Measurements from ENCODE around the gene COL7A1.
"Not testable (repeated sequence)": the region's sequence is repeated elsewhere in the genome, so short reads cannot be mapped to it uniquely, and the experiment has no call there.

The COL7A1 gene

GRCh38 chr3:48563382-48563918, 31.7 kb downstream of the COL7A1 start, which contains the start of gene UCN2:
Gene UCN2, minus strand, starts transcription at chr3:48563781. Its CDS starts 657 bp downstream, at chr3:48563124.
- FAIRE-seq, result no peak

- FAIRE-seq, result no peak
Measured at GRCh38 chr3:48562367-48563095, 32.6 kb downstream of the COL7A1 start.

DNA sequence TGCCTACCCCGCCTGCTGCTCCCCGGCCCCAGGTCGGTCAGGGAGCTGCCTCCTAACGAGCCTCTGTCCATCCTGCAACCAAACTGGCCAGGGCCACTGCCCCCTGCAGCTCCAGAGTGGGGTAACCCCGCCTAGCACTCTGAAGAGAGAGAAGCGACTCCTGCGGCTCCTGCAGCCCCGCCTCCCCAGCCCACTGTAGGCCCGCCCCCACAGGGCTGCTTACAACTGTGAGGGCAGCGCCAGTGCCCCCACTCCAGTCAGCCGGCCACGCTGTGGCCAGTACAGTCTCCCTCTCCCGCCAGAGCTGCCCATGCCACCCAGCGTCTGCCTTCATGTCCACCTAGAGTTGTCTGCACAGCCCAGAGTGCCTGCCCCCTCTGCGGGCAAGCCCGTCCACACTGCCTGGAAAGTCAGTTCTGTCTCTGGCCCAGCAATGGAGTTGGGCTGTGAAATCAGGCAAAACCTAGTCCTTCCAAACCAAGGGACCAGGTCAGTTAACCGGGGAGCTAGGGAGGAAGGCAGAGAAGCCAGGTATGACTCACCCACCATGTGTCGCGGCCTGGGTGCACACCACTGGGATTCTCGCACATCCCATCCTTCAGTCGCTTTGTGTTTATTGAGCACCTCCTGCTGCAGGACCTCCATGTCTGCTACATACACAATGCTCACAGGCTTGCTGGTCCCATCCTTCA, 33.9 kb downstream of the COL7A1 start:
- no peak for FAIRE-seq

GRCh38 chr3:48560648-48561018, 34.5 kb downstream of the COL7A1 start:
- no peak for FAIRE-seq

DNA sequence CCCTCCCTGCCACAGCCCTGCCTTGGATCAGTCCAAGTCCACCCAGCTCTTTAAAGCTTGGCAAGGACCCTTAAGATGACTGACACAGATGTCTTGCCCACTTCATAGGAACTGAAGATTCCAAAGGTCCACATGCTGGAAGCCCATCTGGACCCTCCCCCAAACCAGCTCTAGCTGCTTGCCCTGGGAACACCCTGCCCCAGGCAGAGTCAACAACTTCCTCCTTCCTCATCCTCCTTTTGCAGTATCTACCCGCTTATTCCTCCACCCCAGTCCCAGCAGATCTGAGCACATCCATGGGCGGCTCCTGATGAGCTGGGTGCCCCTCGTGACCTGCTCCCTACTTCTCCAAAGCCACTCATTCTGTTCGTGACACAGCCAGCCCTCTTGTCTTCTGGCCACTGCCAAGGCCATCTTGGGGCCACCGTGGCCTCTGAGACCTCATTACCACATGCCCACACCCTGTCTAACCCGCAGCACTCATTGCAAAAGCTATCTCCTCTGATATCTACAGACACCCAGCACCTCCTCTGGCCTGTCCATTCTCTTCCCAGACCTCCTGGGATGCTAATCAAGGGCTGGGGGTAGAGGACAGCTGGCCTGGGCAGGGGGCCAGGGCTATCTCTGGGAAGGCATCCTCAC, 36.5 kb downstream of the COL7A1 start:
- FAIRE-seq, result no peak

DNA sequence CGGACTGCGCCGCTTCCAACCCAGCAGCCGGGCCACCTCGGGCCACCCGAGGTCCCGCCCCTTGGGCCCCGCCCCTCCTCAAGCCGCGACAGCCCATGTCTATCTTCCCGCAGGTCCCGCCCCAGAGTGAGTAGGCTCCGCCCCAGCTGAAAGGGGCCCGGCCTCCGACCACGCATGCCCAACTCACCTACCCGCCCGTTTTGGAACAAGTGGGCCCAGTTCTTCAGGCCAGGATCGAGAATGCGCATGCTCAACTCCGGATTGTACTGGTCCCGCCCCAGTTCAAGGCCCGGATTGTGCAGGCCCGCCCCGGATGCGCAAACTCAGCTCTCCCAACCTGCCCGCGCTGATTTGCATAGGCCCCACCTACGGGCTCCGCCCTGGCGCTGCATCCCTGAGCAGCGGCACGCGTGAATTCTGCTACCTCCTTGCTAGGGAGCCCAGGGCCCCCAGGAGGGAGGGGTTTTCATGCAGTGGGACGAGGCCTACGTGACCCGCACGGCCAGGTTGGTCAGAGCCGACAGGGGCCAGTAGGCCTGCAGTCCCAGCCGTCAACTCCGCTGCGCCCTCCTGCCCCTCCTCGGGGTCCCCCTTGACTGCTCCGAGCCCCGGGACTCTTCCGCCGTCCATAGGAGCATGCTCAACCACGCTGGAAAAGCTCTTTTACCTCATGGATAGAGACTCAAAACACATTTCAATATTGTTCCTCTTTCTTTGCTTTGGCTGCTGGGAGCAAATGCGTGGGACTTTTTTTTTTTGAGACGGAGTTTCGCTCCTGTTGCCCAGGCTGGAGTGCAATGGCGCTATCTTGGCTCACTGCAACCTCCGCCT, 38.1 kb downstream of the COL7A1 start, which contains the start of gene PFKFB4:
Gene PFKFB4 (minus strand): TSS at position 8 of the 831 bp plus-strand sequence. CDS start 26 bp downstream, outside the sequence.
- peak; percentile 93 for FAIRE-seq

DNA sequence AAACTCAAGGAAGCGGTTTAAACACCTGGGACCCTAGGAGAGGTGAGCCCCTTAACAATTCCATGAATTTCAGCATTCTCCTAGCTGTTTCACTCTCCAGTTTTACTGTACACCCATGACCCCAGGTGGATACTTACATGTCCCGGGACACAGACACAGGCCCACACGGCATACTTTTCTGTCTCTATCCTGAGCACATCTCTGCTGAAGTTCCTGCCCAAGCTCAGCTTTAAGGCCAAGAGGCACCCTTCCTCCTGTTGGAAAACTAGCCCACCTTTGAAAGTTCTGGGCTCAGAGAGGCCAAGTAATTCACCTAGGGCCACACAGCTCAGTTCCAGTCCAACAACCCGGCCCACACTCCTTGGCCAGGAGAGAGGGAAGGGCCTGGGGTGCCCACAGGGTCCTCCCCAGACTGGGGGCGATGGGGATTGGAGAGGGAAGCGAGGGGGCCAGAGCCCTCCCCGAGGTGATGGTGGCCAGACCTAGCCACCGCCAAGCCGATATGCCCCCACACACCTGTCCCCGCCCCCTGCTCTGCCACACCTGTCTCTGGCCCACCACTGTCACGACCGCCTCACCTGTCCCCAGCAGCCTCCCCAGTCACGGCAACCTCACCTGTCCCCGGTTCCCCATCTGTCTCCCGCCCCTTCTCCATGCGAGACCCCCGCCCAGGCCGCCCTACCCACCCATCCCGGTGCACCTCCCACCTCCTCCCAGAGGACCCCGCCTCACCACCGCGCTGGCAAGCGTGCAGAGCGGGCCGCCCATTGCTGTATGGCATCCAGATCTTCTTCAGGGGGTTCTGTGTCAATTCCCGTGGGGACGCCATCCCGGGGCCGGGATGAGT, 39.0 kb downstream of the COL7A1 start:
- FAIRE-seq, result no peak

DNA sequence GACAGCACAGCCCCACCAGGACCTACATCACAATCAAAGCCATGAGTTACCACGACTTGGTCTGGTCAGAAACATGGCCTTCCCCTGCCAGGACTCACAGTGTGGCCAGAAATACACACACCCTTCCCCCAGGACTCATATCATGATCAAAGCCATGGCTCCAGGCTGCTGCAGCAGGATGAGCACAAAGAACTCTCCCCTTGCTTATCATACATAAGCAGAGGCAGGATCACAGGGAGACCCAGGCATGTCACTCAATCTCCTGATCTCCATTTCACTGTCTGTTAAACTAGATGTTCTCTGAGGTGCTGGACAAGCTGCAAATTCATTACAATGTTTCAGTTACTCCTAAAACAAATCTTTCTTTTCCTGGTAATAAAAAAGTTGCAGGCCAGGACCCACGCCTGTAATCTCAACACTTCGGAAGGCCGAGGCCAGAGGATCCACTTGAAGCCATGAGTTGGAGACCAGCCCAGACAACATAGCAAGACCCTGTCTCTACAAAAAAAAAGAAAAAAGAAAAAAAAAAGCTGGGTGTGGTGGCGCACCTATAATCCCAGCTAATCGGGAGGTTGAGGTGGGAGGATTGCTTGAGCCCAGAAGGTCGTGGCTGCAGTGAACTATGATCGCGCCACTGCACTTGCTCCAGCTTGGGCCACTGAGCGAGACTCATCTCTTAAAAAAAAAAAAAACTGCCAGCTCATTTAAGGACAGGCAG, 39.7 kb downstream of the COL7A1 start:
- FAIRE-seq, result no peak

DNA sequence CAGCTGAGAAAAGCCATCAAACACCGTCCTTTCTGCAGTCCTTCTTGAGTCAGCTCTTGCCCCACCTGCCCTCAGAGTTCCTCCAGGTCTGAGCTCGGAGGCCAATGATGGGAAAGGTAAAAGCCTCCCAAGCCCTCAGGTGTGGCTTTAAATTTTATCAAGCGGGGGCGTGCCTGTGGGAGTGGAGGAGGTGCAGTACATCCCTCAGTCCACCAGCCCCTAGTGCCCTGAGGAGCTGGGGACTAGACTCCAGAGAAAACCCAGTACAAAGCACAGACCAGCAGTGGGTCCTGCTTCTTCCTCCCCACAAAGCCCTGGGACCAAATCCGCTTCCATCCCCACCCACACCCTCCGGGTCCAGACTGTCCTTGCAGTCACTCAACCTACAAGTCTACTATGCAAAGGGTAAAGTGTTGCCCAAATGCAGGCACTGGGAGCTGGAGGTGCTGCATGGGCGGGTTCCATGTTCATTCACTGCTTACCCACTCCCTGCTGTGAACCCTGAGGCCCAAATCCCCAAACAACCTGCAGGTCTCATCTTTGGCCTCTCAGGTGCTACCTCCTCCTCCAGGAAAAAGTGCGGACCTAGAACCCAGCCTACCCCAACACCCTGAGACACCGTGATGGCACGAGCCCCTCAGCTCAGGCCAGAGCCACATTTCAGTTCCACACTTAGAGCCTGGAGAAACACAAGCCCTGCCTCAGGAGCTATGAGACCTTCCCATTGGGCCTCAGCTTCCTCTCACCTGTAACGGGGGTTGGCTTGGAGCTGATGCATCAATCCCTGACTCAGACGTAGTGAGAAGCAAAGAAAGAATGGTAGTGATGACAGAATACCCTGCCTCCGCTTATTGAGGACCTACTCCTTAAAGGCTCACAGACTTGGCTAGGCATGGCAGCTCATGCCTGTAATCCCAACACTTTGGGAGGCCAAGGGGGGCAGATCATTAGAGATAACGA, 41.0 kb downstream of the COL7A1 start:
- no peak for FAIRE-seq

DNA sequence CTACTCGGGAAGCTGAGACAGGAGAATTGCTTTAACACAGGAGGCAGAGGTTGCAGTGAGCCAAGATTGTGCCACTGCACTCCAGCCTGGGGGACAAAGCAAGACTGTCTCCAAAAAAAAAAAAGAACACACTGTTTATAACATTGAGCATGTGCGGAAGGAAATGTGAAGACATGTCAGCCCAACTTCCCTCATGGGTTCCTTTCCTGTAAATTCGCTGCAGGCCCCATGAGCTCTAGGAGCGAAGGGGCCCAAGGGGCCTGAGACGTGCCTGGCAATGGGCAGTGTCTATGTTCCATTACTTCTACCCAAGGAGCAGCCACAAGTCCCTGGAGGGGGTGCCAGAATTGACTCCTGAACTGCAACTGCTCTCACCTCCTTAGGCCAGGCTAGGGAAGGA, 41.8 kb downstream of the COL7A1 start:
- FAIRE-seq, result no peak

- FAIRE-seq, result no peak
Measured at GRCh38 chr3:48552111-48552951, 42.8 kb downstream of the COL7A1 start.

- not testable (repeated sequence) for FAIRE-seq
Measured at GRCh38 chr3:48551651-48552050, 43.5 kb downstream of the COL7A1 start.

DNA sequence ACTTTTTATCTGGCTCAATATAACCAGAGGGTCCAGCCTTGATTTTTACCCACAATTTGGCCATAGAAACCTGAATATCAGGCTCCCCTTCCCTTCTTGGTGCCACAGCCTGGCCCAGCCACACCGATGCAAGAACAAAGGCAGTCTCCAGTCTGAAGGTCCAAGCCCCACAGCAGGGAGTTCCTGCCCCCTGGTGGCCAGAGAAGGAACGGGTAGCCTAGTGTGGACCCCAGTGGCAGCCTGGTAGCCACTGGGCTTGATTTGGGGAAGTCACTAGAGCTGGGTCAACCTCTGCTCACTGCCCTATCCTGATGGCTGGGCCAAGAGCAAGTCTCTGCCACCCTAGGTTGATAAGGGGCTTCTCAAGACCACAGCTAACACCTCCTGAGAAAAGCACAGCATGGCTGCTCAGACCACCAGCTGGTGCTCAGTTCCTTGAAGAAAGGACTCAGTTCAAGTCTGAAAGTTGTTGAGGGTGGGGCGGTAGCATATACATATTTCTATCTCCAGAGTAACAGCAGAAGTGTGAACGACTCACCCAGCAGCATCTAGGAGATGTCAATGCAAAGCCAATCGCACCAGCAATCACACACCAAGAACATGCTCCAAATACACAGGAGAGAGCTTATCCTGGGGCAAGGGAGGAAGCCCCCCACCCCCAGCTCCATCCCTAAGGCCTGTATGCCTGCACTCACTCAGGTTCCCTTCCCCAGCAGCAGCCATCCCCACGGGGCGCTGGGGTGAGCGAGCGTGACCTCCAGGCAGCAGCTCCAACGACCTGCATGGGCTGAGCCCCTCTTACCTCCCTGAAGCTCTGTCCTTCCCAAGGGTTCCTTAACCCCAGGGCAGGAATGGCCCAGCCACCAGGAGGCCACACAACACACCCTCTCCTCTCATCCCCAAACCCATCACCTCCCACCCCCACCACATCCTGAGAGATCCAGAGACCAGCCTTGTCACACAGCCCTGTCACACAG, 46.1 kb downstream of the COL7A1 start:
- FAIRE-seq, result no peak

DNA sequence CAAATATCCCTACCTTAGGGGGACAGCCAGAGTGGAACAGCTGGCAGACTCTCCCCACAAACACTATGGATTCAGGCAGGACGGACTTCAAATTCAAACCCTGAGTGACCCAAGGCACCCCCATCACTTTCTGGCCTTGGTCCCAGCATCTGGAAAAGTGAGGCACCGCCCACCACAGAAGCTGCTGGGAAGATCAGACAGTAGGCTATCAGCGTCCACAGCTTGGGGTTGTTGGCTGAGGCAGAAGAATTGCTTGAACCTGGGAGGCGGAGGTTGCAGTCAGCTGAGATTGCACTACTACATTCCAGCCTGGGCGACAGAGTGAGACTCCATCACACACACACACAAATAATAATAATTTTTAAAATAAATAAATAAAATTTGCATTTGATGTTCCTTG, 47.0 kb downstream of the COL7A1 start:
- no peak for FAIRE-seq

DNA sequence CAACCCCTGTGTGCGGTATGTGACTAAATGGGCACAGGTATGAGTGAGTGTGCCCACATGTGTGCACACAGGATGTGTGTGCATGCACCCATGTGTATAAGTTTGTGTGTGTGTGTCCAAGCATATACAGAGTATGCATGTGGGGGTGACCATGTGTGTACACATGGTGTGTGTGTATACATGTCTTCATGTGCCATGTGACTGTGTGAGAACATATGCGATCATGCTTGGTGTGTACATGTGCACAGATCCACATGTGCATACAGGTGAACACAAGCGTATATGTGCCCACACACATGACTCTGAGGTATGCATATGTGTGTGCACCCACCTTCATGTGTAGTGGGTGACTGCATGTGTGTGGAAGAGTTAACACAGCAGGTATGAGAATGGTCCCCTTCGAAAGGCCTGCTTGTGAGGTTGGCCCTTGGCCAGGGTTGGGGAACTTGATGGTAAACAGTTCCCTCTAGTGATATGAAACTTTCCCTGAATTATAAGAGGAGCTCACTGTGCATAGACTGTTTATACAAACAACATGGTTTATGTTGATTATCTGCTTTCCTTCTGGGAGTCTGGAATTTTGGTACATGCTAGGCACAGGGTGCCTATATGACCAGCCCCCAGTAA, 48.8 kb downstream of the COL7A1 start:
- FAIRE-seq, result no peak

DNA sequence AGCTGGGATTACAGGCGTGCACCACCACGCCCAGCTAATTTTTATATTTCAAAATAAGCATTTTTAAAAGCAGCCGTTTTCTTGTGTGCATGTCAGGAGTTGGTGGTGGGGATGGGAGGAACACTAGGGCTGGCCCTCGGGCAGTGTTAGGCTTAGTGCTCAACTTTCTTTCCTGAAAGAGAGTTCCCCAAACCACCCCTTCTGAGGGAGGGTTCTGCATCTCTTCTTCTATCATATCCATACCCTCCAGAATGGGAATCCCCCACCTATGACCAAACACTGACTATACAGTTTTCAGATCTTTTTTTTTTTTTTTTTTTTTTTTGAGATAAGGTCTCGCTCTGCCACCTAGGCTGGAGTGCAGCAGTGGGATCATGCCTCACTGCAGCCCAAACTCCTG, 51.0 kb downstream of the COL7A1 start:
- no peak for FAIRE-seq

Data from endometrium (tissue), 2 donors.